GM18507 (cell line): Measurements from ENCODE around the gene KCND2.
"Not testable (repeated sequence)": the region's sequence is repeated elsewhere in the genome, so short reads cannot be mapped to it uniquely, and the experiment has no call there.

Experiments
- DNase-seq: peaks from one replicate; pipeline ENCODE4 v3.0.0; 2011; ENCODE audit warnings: low read depth; ENCODE audit not compliant: insufficient read length; ENCODE audit errors: extremely low spot score
- FAIRE-seq: peaks from 2 replicates; lab custom pipeline; 2011; peaks lifted over from hg19 to GRCh38; lab: Jason Lieb, UNC

The KCND2 gene

GRCh38 chr7:120654241-120654640 is 381.3 kb downstream of the KCND2 start:
- FAIRE-seq (no peak), DNase-seq (no peak)

GRCh38 chr7:120658516-120658915 is 385.5 kb downstream of the KCND2 start:
- no peak for DNase-seq
- FAIRE-seq, result no peak

- DNase-seq, result no peak
These were observed 389.3 kb downstream of the KCND2 start for GRCh38 chr7:120662291-120662690.

GRCh38 chr7:120665068-120665467 is 392.1 kb downstream of the KCND2 start:
- DNase-seq (no peak), FAIRE-seq (no peak)

More at GRCh38 chr7:120662291-120662690, 389.3 kb downstream of the KCND2 start:
- FAIRE-seq, result no peak

- DNase-seq, result no peak
- FAIRE-seq, result no peak
These were observed 402.1 kb downstream of the KCND2 start for GRCh38 chr7:120675076-120675475.

GRCh38 chr7:120677535-120677934 is 404.6 kb downstream of the KCND2 start:
- FAIRE-seq, result no peak
- DNase-seq, result no peak

- FAIRE-seq (no peak), DNase-seq (no peak)
These were observed 408.0 kb downstream of the KCND2 start for GRCh38 chr7:120680985-120681384.

- FAIRE-seq (no peak), DNase-seq (no peak)
These were observed 411.5 kb downstream of the KCND2 start for GRCh38 chr7:120684463-120684862.

GRCh38 chr7:120691915-120692314 is 418.9 kb downstream of the KCND2 start:
- FAIRE-seq (no peak), DNase-seq (no peak)

- no peak for FAIRE-seq
These were observed 422.9 kb downstream of the KCND2 start for GRCh38 chr7:120695848-120696247.

GRCh38 chr7:120700796-120701195 is 427.8 kb downstream of the KCND2 start:
- no peak for FAIRE-seq

More at GRCh38 chr7:120695848-120696247, 422.9 kb downstream of the KCND2 start:
- DNase-seq, result no peak

GRCh38 chr7:120702408-120702807 is 429.4 kb downstream of the KCND2 start:
- DNase-seq, FAIRE-seq: not testable (repeated sequence)

More at GRCh38 chr7:120700796-120701195, 427.8 kb downstream of the KCND2 start:
- no peak for DNase-seq

GRCh38 chr7:120703585-120704240 is 430.7 kb downstream of the KCND2 start:
- no peak for FAIRE-seq

GRCh38 chr7:120709252-120709971 is 436.4 kb downstream of the KCND2 start:
- no peak for FAIRE-seq
- no peak for DNase-seq

More at GRCh38 chr7:120703585-120704240, 430.7 kb downstream of the KCND2 start:
- DNase-seq, result no peak

- FAIRE-seq, result no peak
These were observed 437.0 kb downstream of the KCND2 start for GRCh38 chr7:120709972-120710320.

GRCh38 chr7:120714945-120715344 is 442.0 kb downstream of the KCND2 start:
- DNase-seq, result no peak
- no peak for FAIRE-seq

More at GRCh38 chr7:120709972-120710320, 437.0 kb downstream of the KCND2 start:
- no peak for DNase-seq

- DNase-seq (no peak), FAIRE-seq (no peak)
These were observed 443.3 kb downstream of the KCND2 start for GRCh38 chr7:120716307-120716706.

- FAIRE-seq, result no peak
- no peak for DNase-seq
These were observed 444.2 kb downstream of the KCND2 start for GRCh38 chr7:120717166-120717565.

- no peak for FAIRE-seq
- DNase-seq, result no peak
These were observed 445.4 kb downstream of the KCND2 start for GRCh38 chr7:120718361-120718760.

GRCh38 chr7:120720317-120720716 is 447.3 kb downstream of the KCND2 start:
- DNase-seq, result no peak
- FAIRE-seq, result no peak
